ENCODE results near the gene ARL13B. TPM values are rescaled to one million over a fixed set of nuclear protein-coding genes. Genes with fewer than 3 reads are reported as not detected.
"Not testable (repeated sequence)": the region's sequence is repeated elsewhere in the genome, so short reads cannot be mapped to it uniquely, and the experiment has no call there.

ARL13B gene
- total RNA-seq, 4 donors from 2014 or later = 4.9 to 23.6 (median 14.0) TPM

- Histone ChIP-seq H3K4me3 (no peak overlapping the region), H3K9me3 (no peaks in the 10 kb centered on the region), H3K27me3 (no peaks in the 10 kb centered on the region), H3K27ac (peak overlapping the region in 1 of 2 donors; percentile 0), H3K36me3 (no peaks in the 10 kb centered on the region), H3K4me1 (no peaks in the 10 kb centered on the region)
- TF ChIP-seq CTCF (IDR thresholded peaks at IDR 0.05) = no peak
- no peak for TF ChIP-seq POLR2A (IDR thresholded peaks at IDR 0.05)
- no peak for DNase-seq
- intact Hi-C loops (cut with DNase I; ENCODE audit: low total_unique reads) = no loop called here
These were observed 46.7 kb downstream of the ARL13B start for GRCh38 chr3:94026623-94027022.

DNA sequence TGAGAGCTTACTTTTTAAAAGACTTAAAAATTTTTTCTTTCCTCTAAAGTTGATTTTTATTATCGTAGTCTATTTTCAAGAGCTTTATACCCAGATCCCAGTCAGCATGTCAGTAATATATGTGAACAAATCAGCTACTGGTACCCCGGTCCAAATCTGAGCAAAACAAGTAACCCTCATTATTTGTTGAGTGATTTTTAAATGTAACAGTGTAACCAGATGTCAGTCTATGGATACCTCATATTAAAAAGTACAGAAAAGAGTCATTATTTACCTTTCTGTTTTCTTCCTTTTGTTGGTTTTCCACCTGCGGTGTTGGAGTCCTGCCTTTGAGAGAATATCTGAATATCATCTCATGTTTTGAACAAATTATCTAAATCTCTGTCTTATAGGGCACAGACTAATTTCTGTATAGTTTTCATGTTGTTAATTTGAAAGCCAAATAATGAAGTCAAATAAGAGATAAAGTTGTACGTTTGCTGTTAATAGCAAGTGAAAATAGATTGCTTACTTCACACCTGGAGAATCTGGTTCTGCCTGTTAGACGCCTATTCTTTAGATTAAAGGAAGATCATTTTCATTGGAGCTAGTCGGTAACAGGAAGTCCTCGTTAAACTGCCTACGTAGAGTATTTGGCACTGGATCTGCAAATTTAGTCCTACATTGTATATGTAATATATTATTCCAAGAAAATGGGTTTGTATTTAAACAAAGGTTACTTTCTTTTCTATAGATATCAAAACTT, 48.3 kb downstream of the ARL13B start, which contains the start of gene STX19:
STX19 (minus strand) TSS at position 505 of the 745 bp plus-strand sequence. CDS start 13,328 bp downstream, outside the sequence.
- H3K27ac ChIP-seq = no peak within 1 kb of the TSS
- intact Hi-C loops (cut with DNase I; ENCODE audit: low total_unique reads) = no loop called here
- no peaks in the 10 kb centered on the region for H3K9me3 ChIP-seq
- H3K4me3 ChIP-seq = no peak within 1 kb of the TSS
- H3K4me1 ChIP-seq = no peaks in the 10 kb centered on the region
- TF ChIP-seq POLR2A (IDR thresholded peaks at IDR 0.05) (no peak), CTCF (IDR thresholded peaks at IDR 0.05) (no peak)
- DNase-seq = no peak
- no peaks in the 10 kb centered on the region for H3K36me3 ChIP-seq
- H3K27me3 ChIP-seq = no peaks in the 10 kb centered on the region

DNA sequence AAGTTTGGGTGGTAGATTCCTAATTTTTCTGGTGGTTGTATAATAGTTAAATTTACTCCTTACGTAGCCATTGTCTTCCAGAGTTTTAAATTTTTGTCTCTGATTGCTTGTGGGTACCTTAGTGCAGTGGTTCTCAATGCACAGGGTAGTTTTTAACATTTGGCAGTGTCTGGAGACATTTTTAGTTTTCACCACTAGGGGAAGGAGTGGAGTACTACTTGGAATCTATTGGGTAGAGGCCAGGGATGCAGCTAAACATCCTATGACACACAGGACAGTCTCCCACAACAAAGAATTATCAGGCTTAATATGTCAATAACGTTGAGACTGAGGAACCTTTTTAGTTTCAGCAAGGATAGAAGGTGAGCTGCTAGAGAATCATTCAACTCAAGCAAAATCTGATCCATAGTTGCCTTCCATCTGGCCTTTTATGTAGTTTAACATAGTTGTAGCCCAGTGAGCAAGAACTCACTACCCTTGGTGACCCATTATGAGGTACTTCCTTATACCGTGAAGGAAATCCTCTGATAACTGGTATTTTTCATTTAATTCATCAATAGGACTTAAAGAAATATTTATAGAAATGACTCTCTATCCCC, 57.1 kb downstream of the ARL13B start:
- H3K9me3 ChIP-seq = no peaks in the 10 kb centered on the region
- no peak overlapping the region for H3K27ac ChIP-seq
- H3K36me3 ChIP-seq = no peaks in the 10 kb centered on the region
- no peaks in the 10 kb centered on the region for H3K4me1 ChIP-seq
- no peak overlapping the region for H3K4me3 ChIP-seq
- DNase-seq = no peak
- intact Hi-C loops (cut with DNase I; ENCODE audit: low total_unique reads) = no loop called here
- peak in 2 of 4 experiments; percentile 10 to 36 for TF ChIP-seq CTCF (IDR thresholded peaks at IDR 0.05)
- TF ChIP-seq POLR2A (IDR thresholded peaks at IDR 0.05) = no peak
- H3K27me3 ChIP-seq = no peaks in the 10 kb centered on the region

GRCh38 chr3:94043285-94043684, 63.3 kb downstream of the ARL13B start:
- no peaks in the 10 kb centered on the region for H3K9me3 ChIP-seq
- H3K4me1 ChIP-seq = no peaks in the 10 kb centered on the region
- DNase-seq = no peak
- intact Hi-C loops (cut with DNase I; ENCODE audit: low total_unique reads) = no loop called here
- H3K4me3 ChIP-seq = no peak overlapping the region
- H3K27ac ChIP-seq = no peak overlapping the region
- no peaks in the 10 kb centered on the region for H3K36me3 ChIP-seq
- no peak for TF ChIP-seq CTCF (IDR thresholded peaks at IDR 0.05)
- TF ChIP-seq POLR2A (IDR thresholded peaks at IDR 0.05) = no peak
- no peaks in the 10 kb centered on the region for H3K27me3 ChIP-seq

- H3K36me3 ChIP-seq; H3K4me1 ChIP-seq; H3K27me3 ChIP-seq; intact Hi-C loops (cut with DNase I; ENCODE audit: low total_unique reads); H3K4me3 ChIP-seq; DNase-seq; H3K9me3 ChIP-seq; H3K27ac ChIP-seq: not testable (repeated sequence)
These were observed 64.4 kb downstream of the ARL13B start for GRCh38 chr3:94044100-94044936.

All from uterus (tissue), 4 donors.